Activated CD4-positive, alpha-beta T cell treated with anti-CD3 and anti-CD28 coated beads, Interleukin-2, amount 50 U/mL, for 24 hours (primary cell): ENCODE results near the gene ELF2.
"Not testable (repeated sequence)": the region's sequence is repeated elsewhere in the genome, so short reads cannot be mapped to it uniquely, and the experiment has no call there.

Experiments used
- DNase-seq, 2 donors: peaks; one replicate each; pipeline ENCODE4 v3.0.0-alpha.2; 2020; ENCODE audit warnings: low read depth in 1 of 2, low spot score in 1 of 2

ELF2 gene

DNA sequence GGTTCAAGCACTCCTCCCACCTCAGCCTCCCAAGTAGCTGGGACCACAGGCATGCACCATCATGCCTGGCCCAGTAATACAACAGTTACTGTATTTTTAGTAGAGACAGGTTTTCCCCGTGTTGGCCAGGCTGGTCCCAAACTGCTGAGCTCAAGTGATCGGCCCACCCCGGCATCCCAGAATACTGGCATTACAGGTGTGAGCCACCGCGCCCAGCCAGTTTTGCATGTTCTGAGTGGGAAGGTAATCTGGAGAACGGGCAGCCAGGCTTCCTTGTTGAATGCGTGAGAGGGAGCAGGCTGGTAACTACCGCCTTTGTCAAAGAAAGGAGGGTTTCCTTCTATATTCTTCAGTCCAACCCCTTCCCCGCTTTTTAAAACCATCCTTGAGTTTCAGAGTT is 152.3 kb downstream of the ELF2 start:
- DNase-seq: no peak

DNA sequence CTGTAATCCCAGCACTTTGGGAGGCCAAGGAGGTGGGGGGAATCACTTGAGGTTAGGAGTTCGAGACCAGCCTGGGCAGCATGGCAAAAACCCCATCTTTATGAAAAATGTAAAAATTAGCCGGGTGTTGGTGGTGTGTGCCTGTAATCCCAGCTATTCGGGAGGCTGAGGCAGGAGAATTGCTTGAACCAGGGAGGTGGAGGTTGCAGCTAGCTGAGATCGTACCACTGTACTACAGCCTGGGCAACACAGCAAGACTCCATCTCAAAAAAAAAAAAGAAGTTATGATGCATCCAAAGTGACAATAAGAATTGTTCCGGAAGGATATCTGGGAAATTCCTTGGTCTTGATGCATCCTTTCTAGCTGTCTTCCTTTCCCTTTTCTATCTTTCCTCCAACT is 154.2 kb downstream of the ELF2 start:
- DNase-seq: no peak

DNA sequence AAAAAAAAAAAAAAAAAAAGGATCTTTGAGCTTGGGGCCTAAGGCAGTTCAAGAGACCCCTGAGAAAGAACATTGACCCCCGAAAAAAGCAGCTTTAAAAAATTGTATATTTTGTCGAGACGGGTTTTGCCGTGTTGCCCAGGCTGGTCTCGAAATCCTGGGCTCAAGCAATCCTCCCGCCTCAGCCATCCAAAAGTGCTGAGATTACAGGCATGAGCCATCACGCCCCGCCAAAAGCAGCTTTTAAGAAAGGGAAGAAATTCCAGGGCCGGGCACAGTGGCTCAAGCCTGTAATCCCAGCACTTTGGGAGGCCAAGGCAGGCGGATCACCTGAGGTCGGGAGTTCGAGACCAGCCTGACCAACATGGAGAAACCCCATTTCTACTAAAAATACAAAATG is 155.9 kb downstream of the ELF2 start:
- DNase-seq: not testable (repeated sequence)

DNA sequence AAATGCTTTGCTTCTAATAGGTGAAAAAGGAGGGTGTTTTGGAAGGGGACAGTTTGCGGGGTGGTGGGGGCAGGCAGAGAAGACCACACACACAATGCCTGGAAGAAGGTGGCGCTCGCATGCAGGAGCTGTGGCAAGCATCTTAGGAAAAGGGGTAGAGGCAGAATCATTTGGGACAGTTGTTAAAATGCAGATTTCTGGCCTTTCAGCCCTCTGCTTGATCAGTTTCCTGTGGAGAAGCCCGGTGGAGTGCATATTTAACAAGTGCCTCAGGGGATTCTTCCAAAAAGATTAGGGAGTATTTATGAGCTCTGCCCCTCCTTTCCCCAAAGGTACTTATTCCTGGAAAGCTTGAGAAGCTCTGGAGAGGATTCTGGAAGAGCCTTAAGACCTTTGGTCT is 156.6 kb downstream of the ELF2 start:
- DNase-seq: no peak

- no peak for DNase-seq
Measured at GRCh38 chr4:139018971-139019758, 157.9 kb downstream of the ELF2 start.

GRCh38 chr4:139018501-139018900 is 158.5 kb downstream of the ELF2 start:
- DNase-seq: no peak

DNA sequence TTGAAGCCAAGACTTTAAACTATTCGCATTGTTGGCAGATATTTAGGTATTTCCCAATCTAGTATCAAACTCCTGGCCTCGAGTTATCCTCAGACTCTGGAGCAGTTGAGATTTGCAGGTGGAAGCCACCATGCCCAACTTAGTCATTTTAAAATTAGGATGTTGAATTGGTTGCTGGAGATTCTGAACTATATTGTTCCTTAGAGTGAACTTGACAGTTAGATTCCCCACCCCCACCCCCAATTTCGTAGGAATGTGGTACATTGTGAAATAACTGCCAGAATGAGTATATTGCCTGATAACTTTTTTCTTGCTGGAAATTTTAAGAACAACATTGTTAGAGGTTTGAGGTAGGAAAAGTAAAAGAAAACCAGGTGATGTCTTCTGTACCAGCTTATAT is 159.2 kb downstream of the ELF2 start:
- no peak for DNase-seq

DNA sequence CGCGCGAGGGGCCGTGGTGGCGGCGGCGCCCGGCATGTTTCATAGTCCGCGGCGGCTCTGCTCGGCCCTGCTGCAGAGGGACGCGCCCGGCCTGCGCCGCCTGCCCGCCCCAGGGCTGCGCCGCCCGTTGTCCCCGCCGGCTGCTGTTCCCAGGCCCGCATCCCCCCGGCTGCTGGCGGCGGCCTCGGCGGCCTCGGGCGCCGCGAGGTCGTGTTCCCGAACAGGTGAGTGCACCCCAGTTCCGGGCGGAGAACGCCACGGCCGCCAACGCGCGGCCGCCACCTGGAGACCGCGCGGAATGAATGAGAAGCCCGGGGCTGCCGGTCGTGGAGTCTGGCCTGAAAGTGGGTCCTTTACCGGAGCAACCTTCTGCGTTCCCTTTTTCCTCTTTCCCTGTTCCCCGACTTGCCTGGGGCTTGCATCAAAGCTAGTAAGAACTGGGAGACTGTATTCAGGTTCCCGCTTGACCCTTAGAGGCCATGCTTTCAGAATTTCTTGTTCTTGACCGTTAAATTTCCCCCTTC is 161.0 kb downstream of the ELF2 start:
- peak in 1 of 2 donors; percentile 4 for DNase-seq

DNA sequence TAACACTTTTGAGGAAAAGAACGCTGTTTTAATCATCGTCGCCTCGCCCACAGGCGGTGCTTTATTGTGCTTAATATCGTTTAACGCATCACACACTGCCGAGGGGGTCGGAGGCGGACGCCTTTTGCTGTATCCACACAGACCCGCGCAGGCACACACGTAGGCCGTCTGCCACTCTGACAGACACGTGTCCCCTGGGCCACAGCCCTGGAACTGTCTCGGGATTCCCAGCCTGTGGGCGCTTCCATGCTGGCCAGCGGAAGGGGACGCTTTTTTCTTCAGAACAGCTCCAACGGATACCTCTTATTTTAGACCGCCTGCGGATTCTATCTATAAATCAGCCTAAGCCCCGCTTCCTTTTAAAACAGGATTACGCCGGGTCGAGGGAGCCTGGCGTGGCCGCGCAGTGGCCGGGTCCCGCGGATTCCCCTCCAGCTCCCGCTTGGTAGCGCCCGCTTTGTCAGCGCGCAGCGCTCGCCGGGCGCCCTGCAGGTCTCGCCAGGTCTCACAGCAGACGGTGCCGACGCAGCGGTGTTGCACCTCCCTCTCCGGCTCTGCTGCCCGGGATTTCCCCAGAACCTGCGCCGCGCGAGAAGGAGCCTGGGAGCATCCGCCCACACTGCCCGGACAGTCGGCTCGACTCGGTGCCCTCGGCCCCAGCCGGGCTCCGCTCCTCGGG is 161.6 kb downstream of the ELF2 start, which contains the start of gene NOCT:
Gene NOCT (plus strand): TSS at position 513 of the 679 bp plus-strand sequence. CDS start 201 bp downstream, outside the sequence.
- DNase-seq: peak; percentile 83 to 92

DNA sequence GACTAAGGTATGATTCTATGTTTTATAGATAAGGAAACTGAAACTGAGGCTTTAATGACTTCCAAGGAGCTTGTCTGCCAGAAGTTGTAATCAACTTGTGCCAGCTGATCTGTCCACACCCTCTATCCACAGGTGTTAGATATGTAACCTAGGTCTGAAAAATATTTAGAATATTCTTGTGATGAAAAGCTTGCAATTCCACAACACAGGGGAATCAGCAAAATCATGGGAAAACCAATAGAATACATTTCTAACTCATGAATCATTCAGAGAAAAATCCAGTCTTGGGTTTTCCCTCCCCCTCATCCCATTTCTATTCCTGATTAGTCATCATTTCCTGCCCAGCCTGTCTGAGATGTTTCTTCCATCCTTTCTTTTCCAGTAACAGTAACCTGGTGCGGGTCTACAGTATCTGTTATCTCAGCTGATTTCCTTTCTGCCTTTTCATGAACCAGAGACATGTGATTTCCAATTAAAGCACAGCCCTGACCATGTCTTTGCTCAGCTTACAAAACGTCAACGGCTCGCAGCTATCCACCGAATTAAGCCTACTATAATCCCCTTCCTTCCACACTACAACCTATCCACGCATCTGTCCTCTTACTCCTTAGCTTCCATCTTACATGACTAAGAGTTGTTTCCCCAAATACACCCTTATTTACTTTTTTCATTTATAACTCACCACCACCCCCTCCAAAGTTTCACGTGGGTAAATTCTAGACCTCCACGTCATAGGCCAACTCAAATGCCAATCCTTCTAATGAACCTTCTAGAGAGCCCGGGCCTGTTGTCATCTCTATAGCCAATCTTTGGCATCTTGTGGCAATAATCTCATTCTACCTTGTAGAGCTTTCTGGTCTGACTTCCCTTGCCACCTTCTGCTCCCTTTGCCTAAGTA is 162.4 kb downstream of the ELF2 start:
- DNase-seq: peak in 1 of 2 donors; percentile 10

- DNase-seq: no peak
Measured at GRCh38 chr4:139011225-139011950, 165.6 kb downstream of the ELF2 start.

GRCh38 chr4:139009702-139010101 is 167.3 kb downstream of the ELF2 start:
- no peak for DNase-seq

DNA sequence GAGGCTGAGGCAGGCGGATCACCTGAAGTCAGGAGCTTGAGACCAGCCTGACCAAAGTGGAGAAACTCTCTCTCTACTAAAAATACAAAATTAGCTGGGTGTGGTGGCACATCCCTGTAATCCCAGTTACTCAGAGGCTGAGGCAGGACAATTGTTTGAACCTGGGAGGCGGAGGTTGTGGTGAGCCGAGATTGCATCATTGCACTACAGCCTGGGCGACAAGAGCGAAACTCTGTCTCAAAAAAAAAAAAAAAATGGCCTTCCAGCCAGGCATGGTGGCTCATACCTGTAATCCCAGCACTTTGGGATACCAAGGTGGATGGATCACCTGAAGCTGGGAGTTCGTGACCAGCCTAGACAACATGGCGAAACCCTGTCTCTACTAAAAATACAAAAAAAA is 168.7 kb downstream of the ELF2 start:
- not testable (repeated sequence) for DNase-seq

DNA sequence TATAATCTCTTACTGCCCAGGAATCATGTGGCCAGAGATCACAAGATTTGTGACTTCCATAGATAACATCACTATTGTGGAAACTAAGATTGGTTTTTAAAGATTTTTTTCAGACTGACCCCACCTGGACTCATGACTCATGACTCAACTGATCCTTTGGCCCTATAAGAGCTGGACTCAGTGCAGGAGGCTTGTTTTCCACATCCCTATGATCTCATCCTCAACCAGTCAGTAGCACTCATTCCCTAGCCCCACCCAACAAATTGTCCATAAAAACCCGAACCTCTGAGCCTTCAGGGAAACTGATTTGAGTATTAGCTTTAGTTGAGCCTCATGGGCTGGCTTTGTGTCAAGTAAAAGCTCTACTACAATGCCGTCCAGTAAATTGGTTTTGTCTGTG is 169.4 kb downstream of the ELF2 start:
- no peak for DNase-seq
